Esophagus muscularis mucosa (tissue), 4 donors: ENCODE results near the gene ZNF853. TPM values are rescaled to one million over a fixed set of nuclear protein-coding genes. Genes with fewer than 3 reads are reported as not detected.

Experiments used
- total RNA-seq, 4 donors: library from RNA; depleted of rRNA; stranded (reverse); fragments of >200 nt; gene quantifications; one replicate each; pipeline versions ENCODE4 v1.1.0 to v1.2.1, GENCODE V29; 2016

Gene ZNF853
- total RNA-seq, 4 donors from 2014 or later: 13.7 to 38.6 (median 23.6) TPM

Other genes with a start within 250 kb of the ZNF853 start
- 100 to 1,000 TPM; 114 to 230 (median 136) TPM for gene RAC1, start 241.1 kb upstream of the ZNF853 start, total RNA-seq
- 10 to 100 TPM in 3 of 4 donors, 1 to 10 TPM in 1; 9.8 to 14.6 (median 12.0) TPM for gene DAGLB, start 167.7 kb upstream of the ZNF853 start, total RNA-seq
- gene KDELR2, start 131.5 kb upstream of the ZNF853 start, total RNA-seq: 10 to 100 TPM; 53.7 to 68.2 (median 55.3) TPM
- gene GRID2IP, start 64.1 kb upstream of the ZNF853 start, total RNA-seq: not detected
- gene ZDHHC4, start 38.2 kb upstream of the ZNF853 start, total RNA-seq: 10 to 100 TPM; 41.5 to 57.4 (median 51.9) TPM
- gene INTS15, start 25.6 kb upstream of the ZNF853 start, total RNA-seq: 10 to 100 TPM; 22.5 to 38.9 (median 33.5) TPM
- gene ZNF316, start 21.7 kb downstream of the ZNF853 start, total RNA-seq: 10 to 100 TPM; 24.0 to 38.9 (median 30.8) TPM
- 10 to 100 TPM; 19.4 to 25.6 (median 23.5) TPM for gene ZNF12, start 91.3 kb downstream of the ZNF853 start, total RNA-seq
- under 1 TPM in 1 of 4 donors, not detected in 3; 0.26 TPM for gene RSPH10B2, start 138.5 kb downstream of the ZNF853 start, total RNA-seq
- 10 to 100 TPM; 15.4 to 70.6 (median 38.0) TPM for gene CCZ1B, start 210.7 kb downstream of the ZNF853 start, total RNA-seq